Measurements from ENCODE around the gene STS.

- TF ChIP-seq CTCF (IDR thresholded peaks at IDR 0.05) (no peak), POLR2A (IDR thresholded peaks at IDR 0.05) (no peak), POLR2AphosphoS5 (IDR thresholded peaks at IDR 0.05) (no peak), EP300 (IDR thresholded peaks at IDR 0.05; ENCODE audit: low read depth) (no peak)
These were observed 16.7 kb downstream of the STS start for GRCh38 chrX:7164174-7164573.

All from transverse colon (tissue), 4 donors.